Body of pancreas (tissue), 4 donors: ENCODE results near the gene TBL1X. TPM values are rescaled to one million over a fixed set of nuclear protein-coding genes. Genes with fewer than 3 reads are reported as not detected.

Source experiments
- ATAC-seq: fragments of 150-250 bp; one replicate; pipeline ENCODE4 v1.9.1; 2016
- DNase-seq, 4 donors: peaks; one replicate each; pipeline ENCODE4 v3.0.0-alpha.2; 2019
- H3K27ac ChIP-seq, 4 donors: fragments of 200-600 bp; sonication (generic); 1 replicate in 3 of 4; 2 replicates in 1 of 4; pipeline versions ENCODE4 v1.5.1 to v1.6.1; 2016 to 2019; ENCODE audit warnings: mild to moderate bottlenecking in 1 of 4, mixed read lengths in 1 of 4, moderate library complexity in 1 of 4
- H3K27me3 ChIP-seq, 2 donors: fragments of 200-600 bp; sonication (generic); one replicate each; pipeline ENCODE4 v1.6.0; 2016; ENCODE audit warnings: mild to moderate bottlenecking in 1 of 2
- H3K36me3 ChIP-seq, 2 donors: fragments of 200-600 bp; sonication (generic); replicated peaks in 1 of 2; 2 replicates each; pipeline ENCODE4 v1.5.1; 2016; ENCODE audit warnings: low read depth in 2 of 2; ENCODE audit not compliant: insufficient read depth in 1 of 2
- H3K4me1 ChIP-seq: fragments of 200-600 bp; sonication (generic); one replicate; pipeline ENCODE4 v1.6.0; 2016
- H3K4me3 ChIP-seq, 2 donors: fragments of 200-600 bp; sonication (generic); 1 replicate in 1 of 2; 2 replicates in 1 of 2; pipeline ENCODE4 v1.5.1; 2016 to 2019
- H3K9me3 ChIP-seq, 3 donors: fragments of 200-600 bp; sonication (generic); 1 replicate in 2 of 3; 2 replicates in 1 of 3; pipeline ENCODE4 v1.5.1; 2016
- CTCF ChIP-seq, 7 experiments: fragments of 450-650 bp in 4 of 7; fragments of 200-600 bp in 3 of 7; sonication (generic) in 3 of 7; IDR thresholded peaks; one replicate each; pipeline ENCODE4 v1.5.1; 2016 to 2019; ENCODE audit warnings: antibody characterized with exemption in 7 of 7
- POLR2A ChIP-seq, 3 donors: fragments of 450-650 bp; IDR thresholded peaks; one replicate each; pipeline ENCODE4 v1.6.1; 2016; ENCODE audit warnings: antibody characterized with exemption in 3 of 3, mild to moderate bottlenecking in 2 of 3
- WGBS, 2 donors: methylation state at CpG; one replicate each; pipeline ENCODE4 v1.1.5; 2017; 5-methylcytosine and 5-hydroxymethylcytosine counted together
- intact Hi-C: fragments of 100-400 bp; cut with DNase I; formaldehyde crosslinking; loops from one replicate; pipeline ENCODE4 v1.15.1; 2023
- total RNA-seq, 2 donors: library from RNA; depleted of rRNA; stranded (reverse); fragments of >200 nt; gene quantifications; one replicate each; pipeline ENCODE4 v1.1.0, GENCODE V29; 2016

TBL1X gene
- total RNA-seq, 2 donors from 2014 or later: 7.9 to 16.3 TPM

GRCh38 chrX:9475984-9476383, 11.1 kb downstream of the TBL1X start:
- ATAC-seq (no peak), DNase-seq (no peak)
- Histone ChIP-seq H3K9me3 (no peaks in the 10 kb centered on the region), H3K27me3 (no peaks in the 10 kb centered on the region), H3K36me3 (no peaks in the 10 kb centered on the region), H3K4me3 (no peak overlapping the region), H3K4me1 (peaks cover 10% of the 10 kb centered on the region), H3K27ac (no peak overlapping the region)
- TF ChIP-seq CTCF (IDR thresholded peaks at IDR 0.05) (no peak), POLR2A (IDR thresholded peaks at IDR 0.05) (no peak)
- 93 to 100% methylated on average over 1 of the region's 1 CpG for WGBS, 2 donors
- intact Hi-C loops: no loop called here

- no peak for TF ChIP-seq POLR2A (IDR thresholded peaks at IDR 0.05)
- TF ChIP-seq CTCF (IDR thresholded peaks at IDR 0.05): no peak
- Histone ChIP-seq H3K27me3 (no peaks in the 10 kb centered on the region), H3K27ac (peak overlapping the region in 1 of 4 donors; percentile 21), H3K4me1 (peaks cover 10% of the 10 kb centered on the region), H3K36me3 (no peaks in the 10 kb centered on the region), H3K4me3 (no peak overlapping the region), H3K9me3 (no peaks in the 10 kb centered on the region)
- no peak for DNase-seq
- intact Hi-C loops: no loop called here
- 14 to 22% methylated on average over 3 of the region's 3 CpGs for WGBS, 2 donors
- no peak for ATAC-seq
Measured at GRCh38 chrX:9476810-9477575, 12.1 kb downstream of the TBL1X start.

GRCh38 chrX:9482408-9482807, 17.6 kb downstream of the TBL1X start:
- Histone ChIP-seq H3K9me3 (no peaks in the 10 kb centered on the region), H3K27ac (no peak overlapping the region), H3K27me3 (no peaks in the 10 kb centered on the region), H3K36me3 (no peaks in the 10 kb centered on the region), H3K4me3 (no peak overlapping the region), H3K4me1 (peaks cover 5% of the 10 kb centered on the region)
- TF ChIP-seq POLR2A (IDR thresholded peaks at IDR 0.05): no peak
- TF ChIP-seq CTCF (IDR thresholded peaks at IDR 0.05): no peak
- DNase-seq (no peak), ATAC-seq (no peak)
- intact Hi-C loops: no loop called here
- WGBS, 2 donors: 75 to 93% methylated on average over 2 of the region's 2 CpGs

- H3K4me1 ChIP-seq: peaks cover under 1% of the 10 kb centered on the region
- no peak for DNase-seq
- H3K4me3 ChIP-seq: no peak overlapping the region
- WGBS, 2 donors: 83 to 92% methylated on average over 2 to 3 of the region's 3 CpGs
- no peak overlapping the region for H3K27ac ChIP-seq
- H3K27me3 ChIP-seq: no peaks in the 10 kb centered on the region
- TF ChIP-seq POLR2A (IDR thresholded peaks at IDR 0.05): no peak
- TF ChIP-seq CTCF (IDR thresholded peaks at IDR 0.05): no peak
- H3K9me3 ChIP-seq: no peaks in the 10 kb centered on the region
- H3K36me3 ChIP-seq: no peaks in the 10 kb centered on the region
- intact Hi-C loops: no loop called here
- ATAC-seq: no peak
Measured at GRCh38 chrX:9482837-9483236, 18.0 kb downstream of the TBL1X start.

GRCh38 chrX:9483376-9483775, 18.5 kb downstream of the TBL1X start:
- H3K27ac ChIP-seq: no peak overlapping the region
- H3K36me3 ChIP-seq: no peaks in the 10 kb centered on the region
- no peaks in the 10 kb centered on the region for H3K9me3 ChIP-seq
- H3K27me3 ChIP-seq: no peaks in the 10 kb centered on the region
- H3K4me3 ChIP-seq: no peak overlapping the region
- H3K4me1 ChIP-seq: no peaks in the 10 kb centered on the region
- DNase-seq (no peak), ATAC-seq (no peak)
- intact Hi-C loops: no loop called here
- no peak for TF ChIP-seq CTCF (IDR thresholded peaks at IDR 0.05)
- TF ChIP-seq POLR2A (IDR thresholded peaks at IDR 0.05): no peak
- WGBS, 2 donors: 95 to 100% methylated on average over 1 to 6 of the region's 6 CpGs
